Glutamatergic neuron (in vitro differentiated cells): ENCODE measurements around the gene ELF3. TPM values are rescaled to one million over a fixed set of nuclear protein-coding genes. Genes with fewer than 3 reads are reported as not detected.
A peak's percentile ranks its signal among the peaks of the same experiment; 100 is the strongest.

Experiments
- DNase-seq: peaks from one replicate; pipeline ENCODE4 v3.0.0; 2022
- H3K27ac Mint-ChIP-seq: one replicate; pipeline ENCODE4 v1.8.0; 2020; ENCODE audit warnings: mild to moderate bottlenecking, mixed read lengths, inconsistent platforms; ENCODE audit not compliant: unreplicated experiment
- H3K27me3 Mint-ChIP-seq: one replicate; pipeline ENCODE4 v1.8.0; 2020; ENCODE audit warnings: mild to moderate bottlenecking, moderate library complexity, mixed read lengths, inconsistent platforms; ENCODE audit not compliant: unreplicated experiment
- H3K36me3 Mint-ChIP-seq: one replicate; pipeline ENCODE4 v1.8.0; 2020; ENCODE audit warnings: mild to moderate bottlenecking, mixed read lengths, inconsistent platforms; ENCODE audit not compliant: unreplicated experiment
- H3K4me1 Mint-ChIP-seq: one replicate; pipeline ENCODE4 v1.8.0; 2020; ENCODE audit warnings: mild to moderate bottlenecking, low read depth, mixed read lengths, inconsistent platforms; ENCODE audit not compliant: unreplicated experiment
- H3K4me3 Mint-ChIP-seq: one replicate; pipeline ENCODE4 v1.8.0; 2020; ENCODE audit warnings: mild to moderate bottlenecking, mixed read lengths, inconsistent platforms; ENCODE audit not compliant: unreplicated experiment
- H3K9me3 Mint-ChIP-seq: one replicate; pipeline ENCODE4 v1.8.0; 2020; ENCODE audit warnings: mild to moderate bottlenecking, moderate library complexity, mixed read lengths, inconsistent platforms; ENCODE audit not compliant: unreplicated experiment
- CTCF ChIP-seq: fragments of 200-600 bp; sonication (generic); IDR thresholded peaks from one replicate; pipeline ENCODE4 v1.5.0; 2021; ENCODE audit not compliant: partially characterized antibody, unreplicated experiment
- total RNA-seq: library from RNA; stranded (reverse); fragmentation: NEBNext Ultra II Directional; extraction: Animal tissue kit (Norgen Biotek cat#: 25700); gene quantifications from one replicate; pipeline ENCODE4 v1.2.1, GENCODE V29; 2021; ENCODE audit not compliant: unreplicated experiment

The ELF3 gene
- total RNA-seq, 1 donor from 2014 or later, result 0.96 TPM

GRCh38 chr1:202036595-202037387, 26.4 kb downstream of the ELF3 start:
- H3K27me3 Mint-ChIP-seq, result peaks cover 7% of the 10 kb centered on the region
- H3K27ac Mint-ChIP-seq, result no peak overlapping the region
- H3K36me3 Mint-ChIP-seq, result peaks cover 3% of the 10 kb centered on the region
- DNase-seq, result no peak
- no peak overlapping the region for H3K4me3 Mint-ChIP-seq
- H3K9me3 Mint-ChIP-seq, result peaks cover 7% of the 10 kb centered on the region
- peaks cover 8% of the 10 kb centered on the region for H3K4me1 Mint-ChIP-seq
- no peak for TF ChIP-seq CTCF

GRCh38 chr1:202037706-202038296, 27.4 kb downstream of the ELF3 start:
- Mint-ChIP-seq H3K36me3 (peaks cover 3% of the 10 kb centered on the region), H3K9me3 (peaks cover 7% of the 10 kb centered on the region), H3K4me1 (peaks cover 8% of the 10 kb centered on the region), H3K4me3 (peak overlapping the region; percentile 52), H3K27me3 (peaks cover 7% of the 10 kb centered on the region), H3K27ac (peak overlapping the region; percentile 82)
- TF ChIP-seq CTCF, result no peak
- no peak for DNase-seq

GRCh38 chr1:202038688-202039346, 28.4 kb downstream of the ELF3 start:
- Mint-ChIP-seq H3K36me3 (peaks cover 3% of the 10 kb centered on the region), H3K27me3 (peaks cover 10% of the 10 kb centered on the region), H3K4me1 (peaks cover 8% of the 10 kb centered on the region), H3K27ac (no peak overlapping the region), H3K4me3 (no peak overlapping the region), H3K9me3 (peaks cover 7% of the 10 kb centered on the region)
- TF ChIP-seq CTCF, result no peak
- DNase-seq, result no peak

- TF ChIP-seq CTCF, result no peak
- H3K36me3 Mint-ChIP-seq, result no peaks in the 10 kb centered on the region
- no peak overlapping the region for H3K27ac Mint-ChIP-seq
- peaks cover 2% of the 10 kb centered on the region for H3K9me3 Mint-ChIP-seq
- no peaks in the 10 kb centered on the region for H3K4me1 Mint-ChIP-seq
- peaks cover 5% of the 10 kb centered on the region for H3K27me3 Mint-ChIP-seq
- no peak for DNase-seq
- no peak overlapping the region for H3K4me3 Mint-ChIP-seq
Measured at GRCh38 chr1:202045705-202046104, 35.3 kb downstream of the ELF3 start.
